Globus pallidus (tissue), 1 donor: ENCODE measurements around the gene IL12A.

ENCODE experiments used
- DNase-seq: peaks from one replicate; pipeline ENCODE4 v3.0.0-alpha.2; 2015; ENCODE audit warnings: low spot score

The IL12A gene

GRCh38 chr3:160027541-160028195 is 39.0 kb downstream of the IL12A start:
- DNase-seq, result no peak

DNA sequence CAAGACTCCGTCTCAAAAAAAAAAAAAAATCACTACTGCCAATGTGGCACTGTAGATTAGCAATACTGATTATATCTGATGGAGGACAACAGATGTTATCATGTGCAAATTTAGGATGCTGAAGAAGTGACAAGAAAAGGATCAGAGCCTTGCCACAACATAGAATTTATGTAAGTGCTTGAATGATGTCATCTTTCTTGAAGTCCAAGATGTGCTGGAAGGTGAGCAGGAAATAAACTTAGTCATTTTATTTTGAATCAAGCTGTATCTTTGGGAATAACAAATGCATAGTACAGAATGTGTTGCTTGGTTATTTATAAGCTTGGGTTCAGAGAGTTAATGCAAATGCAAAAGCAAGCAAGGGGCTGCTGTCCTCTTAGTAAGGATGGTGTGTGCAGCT is 47.1 kb downstream of the IL12A start:
- DNase-seq, result no peak

DNA sequence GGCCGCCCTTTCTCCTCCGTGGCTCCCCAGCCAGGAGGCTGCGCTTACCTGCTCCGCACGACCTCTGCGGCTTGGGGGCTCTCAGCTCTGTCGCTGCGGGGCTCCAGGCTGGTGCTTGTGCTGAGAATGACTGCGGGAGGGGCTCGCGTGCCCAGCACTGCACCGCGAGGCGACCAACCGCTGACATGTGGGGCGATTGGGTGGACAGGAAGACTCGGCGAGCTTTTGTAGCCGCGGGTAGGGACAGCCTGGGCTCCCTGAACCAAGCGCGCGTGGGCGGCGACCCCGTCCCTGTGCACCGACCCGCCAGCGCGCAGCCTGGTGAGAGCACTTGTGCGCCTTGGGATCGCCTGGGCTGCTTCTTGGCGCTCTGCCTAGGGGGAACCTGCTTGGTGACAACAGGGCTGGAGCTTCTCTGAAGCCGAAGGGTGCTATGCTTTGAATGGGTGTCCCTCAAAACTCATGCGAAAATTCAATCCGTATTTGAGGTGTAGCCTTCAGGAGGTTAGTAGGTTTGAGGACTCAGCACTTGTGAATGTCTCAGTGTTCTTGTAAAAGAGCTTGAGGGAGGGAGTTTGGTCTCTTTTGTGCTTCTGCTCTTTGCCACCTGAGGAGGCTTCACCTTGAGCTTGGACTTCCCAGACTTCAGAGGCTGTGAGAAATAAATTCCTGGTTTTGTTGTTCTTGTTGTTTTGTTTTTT is 50.4 kb downstream of the IL12A start:
- no peak for DNase-seq

DNA sequence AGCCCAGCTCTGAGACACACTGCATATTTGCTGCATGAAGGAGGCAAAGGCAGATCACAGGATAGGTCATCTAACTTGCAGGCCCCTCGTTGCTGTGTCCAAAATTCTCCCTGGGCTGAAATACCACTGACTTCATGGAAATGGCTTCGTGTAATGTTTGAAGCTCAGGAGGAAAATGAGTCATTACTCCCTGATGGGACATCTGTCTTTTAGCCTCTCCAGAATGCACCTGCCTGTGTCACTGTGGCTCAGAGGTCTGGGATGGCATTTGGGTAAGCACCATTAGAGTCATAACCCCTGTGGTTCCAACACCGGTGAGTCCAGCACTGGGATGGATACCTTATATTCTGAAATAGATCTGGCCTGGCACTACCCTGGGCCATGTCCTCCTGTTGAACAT is 51.5 kb downstream of the IL12A start:
- no peak for DNase-seq

DNA sequence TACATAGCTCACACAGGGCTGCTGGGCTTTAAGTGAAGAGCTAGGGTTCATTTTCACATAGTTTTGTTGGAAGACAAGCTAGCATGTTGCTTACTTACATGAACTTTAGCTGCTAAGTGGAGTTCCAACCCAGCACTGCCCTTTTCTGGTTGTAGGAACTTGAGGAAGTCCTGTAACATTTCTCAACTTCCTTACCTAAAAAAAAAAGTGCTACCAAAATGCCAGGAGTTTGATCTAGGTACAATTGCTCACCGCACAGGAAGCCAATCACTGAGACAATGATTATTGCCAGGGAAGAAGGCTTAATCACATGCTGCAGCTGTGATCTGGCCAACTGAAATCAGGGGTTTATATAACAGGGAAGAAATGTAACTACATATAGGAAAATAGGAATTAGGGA is 52.8 kb downstream of the IL12A start:
- DNase-seq, result no peak

DNA sequence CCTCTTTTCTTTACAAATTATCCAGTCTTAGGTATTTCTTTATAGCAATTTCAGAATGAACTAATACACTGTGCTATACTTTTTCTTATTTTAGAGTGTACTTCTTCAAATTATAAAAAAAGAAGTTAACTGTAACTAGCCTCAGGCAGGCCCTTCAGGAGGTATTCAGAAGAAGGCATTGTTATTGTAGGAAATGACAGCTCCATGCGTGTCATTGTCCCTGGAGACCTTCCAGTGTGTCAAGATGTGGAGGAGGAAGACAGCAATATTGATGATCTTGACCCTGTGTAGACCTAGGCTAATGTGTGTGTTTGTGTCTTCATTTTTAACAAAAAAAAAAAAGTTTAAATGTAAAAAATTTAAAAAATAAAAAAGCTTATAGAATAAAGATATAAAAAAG is 55.5 kb downstream of the IL12A start:
- no peak for DNase-seq
